Right atrium auricular region (tissue), 2 donors: ENCODE results near the gene HRH4. TPM values are rescaled to one million over a fixed set of nuclear protein-coding genes. Genes with fewer than 3 reads are reported as not detected.

Source experiments
- DNase-seq: peaks from one replicate; pipeline ENCODE4 v3.0.0-alpha.2; 2019; ENCODE audit warnings: low spot score
- H3K27ac ChIP-seq, 2 donors: fragments of 200-600 bp; sonication (generic); 1 replicate in 1 of 2; 2 replicates in 1 of 2; pipeline ENCODE4 v1.5.1; 2016 to 2019
- H3K27me3 ChIP-seq, 2 donors: fragments of 200-600 bp; sonication (generic); one replicate each; pipeline versions ENCODE4 v1.5.1 to v1.6.0; 2017 to 2019
- H3K36me3 ChIP-seq: fragments of 200-600 bp; sonication (generic); one replicate; pipeline ENCODE4 v1.5.1; 2016
- H3K4me1 ChIP-seq, 2 donors: fragments of 200-600 bp; sonication (generic); one replicate each; pipeline versions ENCODE4 v1.5.1 to v1.6.0; 2017 to 2019
- H3K4me3 ChIP-seq, 2 donors: fragments of 200-600 bp; sonication (generic); 1 replicate in 1 of 2; 2 replicates in 1 of 2; pipeline ENCODE4 v1.5.1; 2017 to 2019; ENCODE audit warnings: mild to moderate bottlenecking in 1 of 2, moderate library complexity in 1 of 2
- H3K9me3 ChIP-seq, 2 donors: fragments of 200-600 bp; sonication (generic); one replicate each; pipeline ENCODE4 v1.5.1; 2019
- CTCF ChIP-seq, 2 donors: fragments of 200-600 bp; sonication (generic); IDR thresholded peaks; one replicate each; pipeline ENCODE4 v1.5.1; 2019; ENCODE audit warnings: antibody characterized with exemption in 2 of 2
- total RNA-seq, 2 donors: library from RNA; depleted of rRNA; stranded (reverse); fragments of >200 nt; gene quantifications; one replicate each; pipeline ENCODE4 v1.1.0, GENCODE V29; 2016

HRH4 gene
- total RNA-seq, 2 donors from 2014 or later, result not detected

GRCh38 chr18:24429188-24429587 is 31.2 kb upstream of the HRH4 start:
- H3K36me3 ChIP-seq, result peaks cover 7% of the 10 kb centered on the region
- TF ChIP-seq CTCF (IDR thresholded peaks at IDR 0.05), result no peak
- H3K4me1 ChIP-seq, result peaks cover 0 to 11% of the 10 kb centered on the region in 2 donors
- no peak for DNase-seq
- H3K4me3 ChIP-seq, result no peak overlapping the region
- H3K27ac ChIP-seq, result no peak overlapping the region
- H3K27me3 ChIP-seq, result no peaks in the 10 kb centered on the region
- H3K9me3 ChIP-seq, result no peaks in the 10 kb centered on the region

GRCh38 chr18:24432618-24433017 is 27.8 kb upstream of the HRH4 start:
- H3K27me3 ChIP-seq, result no peaks in the 10 kb centered on the region
- no peaks in the 10 kb centered on the region for H3K9me3 ChIP-seq
- no peak for DNase-seq
- TF ChIP-seq CTCF (IDR thresholded peaks at IDR 0.05), result no peak
- peaks cover 12% of the 10 kb centered on the region for H3K36me3 ChIP-seq
- H3K27ac ChIP-seq, result no peak overlapping the region
- peaks cover 0 to 4% of the 10 kb centered on the region in 2 donors for H3K4me1 ChIP-seq
- no peak overlapping the region for H3K4me3 ChIP-seq

GRCh38 chr18:24436939-24437338 is 23.5 kb upstream of the HRH4 start:
- no peaks in the 10 kb centered on the region for H3K4me1 ChIP-seq
- TF ChIP-seq CTCF (IDR thresholded peaks at IDR 0.05), result no peak
- no peak overlapping the region for H3K4me3 ChIP-seq
- H3K27ac ChIP-seq, result no peak overlapping the region
- peaks cover 16% of the 10 kb centered on the region for H3K36me3 ChIP-seq
- DNase-seq, result no peak
- H3K27me3 ChIP-seq, result no peaks in the 10 kb centered on the region
- no peaks in the 10 kb centered on the region for H3K9me3 ChIP-seq

- H3K4me1 ChIP-seq, result no peaks in the 10 kb centered on the region
- no peak for TF ChIP-seq CTCF (IDR thresholded peaks at IDR 0.05)
- H3K9me3 ChIP-seq, result no peaks in the 10 kb centered on the region
- DNase-seq, result no peak
- no peak overlapping the region for H3K27ac ChIP-seq
- no peak overlapping the region for H3K4me3 ChIP-seq
- no peaks in the 10 kb centered on the region for H3K27me3 ChIP-seq
- H3K36me3 ChIP-seq, result peaks cover 36% of the 10 kb centered on the region
These were observed 16.6 kb upstream of the HRH4 start for GRCh38 chr18:24443870-24444269.

- Histone ChIP-seq H3K4me3 (no peak overlapping the region), H3K27ac (no peak overlapping the region), H3K36me3 (peaks cover 50% of the 10 kb centered on the region), H3K27me3 (no peaks in the 10 kb centered on the region), H3K4me1 (no peaks in the 10 kb centered on the region), H3K9me3 (no peaks in the 10 kb centered on the region)
- DNase-seq, result no peak
- no peak for TF ChIP-seq CTCF (IDR thresholded peaks at IDR 0.05)
These were observed 14.0 kb upstream of the HRH4 start for GRCh38 chr18:24446453-24446852.

- Histone ChIP-seq H3K36me3 (peaks cover 44% of the 10 kb centered on the region), H3K4me3 (no peak overlapping the region), H3K27me3 (no peaks in the 10 kb centered on the region), H3K9me3 (no peaks in the 10 kb centered on the region), H3K27ac (no peak overlapping the region), H3K4me1 (no peaks in the 10 kb centered on the region)
- TF ChIP-seq CTCF (IDR thresholded peaks at IDR 0.05), result no peak
- no peak for DNase-seq
These were observed 13.4 kb upstream of the HRH4 start for GRCh38 chr18:24446953-24447538.
